Measurements from ENCODE around the gene IFITM5.

GRCh38 chr11:285894-286220 lies 13.5 kb downstream of the IFITM5 start:
- TF ChIP-seq CTCF (IDR thresholded peaks at IDR 0.05): no peak
- no peak for TF ChIP-seq EZH2 (IDR thresholded peaks at IDR 0.05; ENCODE audit: borderline replicate concordance, insufficient read depth, low read depth, low read length, poor library complexity, severe bottlenecking)
